Measurements from ENCODE around the gene NCK2. TPM values are rescaled to one million over a fixed set of nuclear protein-coding genes. Genes with fewer than 3 reads are reported as not detected.

NCK2 gene
- polyA plus RNA-seq, 2 of the 4 experiments (the other 2 are of a cell fraction) = 17.1 to 17.8 TPM

GRCh38 chr2:105733875-105734274 lies 10.8 kb upstream of the NCK2 start:
- H3K9me3 ChIP-seq = 0 out of 3 replicates have a peak, but pooled peaks cover 3% of the 10 kb centered on the region
- ATAC-seq (no peak), DNase-seq (ENCODE audit: low read depth in 1 of 2, low spot score in 1 of 2) (no peak), FAIRE-seq (no peak)
- H3K4me3 ChIP-seq = no peak overlapping the region
- TF ChIP-seq SMC3 (IDR thresholded peaks at IDR 0.05) (no peak), CEBPB (IDR thresholded peaks at IDR 0.05) (no peak), ELK1 (IDR thresholded peaks at IDR 0.05; ENCODE audit: low read depth, low read length) (no peak), ESRRA (IDR thresholded peaks at IDR 0.05; ENCODE audit: borderline replicate concordance, low read length) (no peak), CTCF (IDR thresholded peaks at IDR 0.05) (no peak), ATOH8 (CRISPR knock-in tag; IDR thresholded peaks at IDR 0.05; ENCODE audit: low read depth) (no peak), FOXS1 (CRISPR knock-in tag; IDR thresholded peaks at IDR 0.05) (no peak), POLR2A (IDR thresholded peaks at IDR 0.05; ENCODE audit: low read length) (no peak), JUN (IDR thresholded peaks at IDR 0.05) (no peak), CBX2 (IDR thresholded peaks at IDR 0.05; ENCODE audit: borderline replicate concordance, low read depth) (no peak), BCL3 (IDR thresholded peaks at IDR 0.05) (no peak), HMGXB4 (CRISPR knock-in tag; IDR thresholded peaks at IDR 0.05; ENCODE audit: borderline replicate concordance) (no peak), PHF8 (IDR thresholded peaks at IDR 0.05; ENCODE audit: borderline replicate concordance, low read depth) (no peak), HES2 (IDR thresholded peaks at IDR 0.05) (no peak), EHMT2 (IDR thresholded peaks at IDR 0.05; ENCODE audit: low read depth) (no peak), MAFK (IDR thresholded peaks at IDR 0.05; ENCODE audit: partially characterized antibody) (no peak), ZSCAN20 (CRISPR knock-in tag; IDR thresholded peaks at IDR 0.05) (no peak), USF2 (IDR thresholded peaks at IDR 0.05) (no peak)
- no peaks in the 10 kb centered on the region for H3K4me1 ChIP-seq
- CTCF ChIA-PET = no interaction called here
- H3K27ac ChIP-seq = no peak overlapping the region
- WGBS (ENCODE audit: missing lambda C conversion rate) = 7% methylated on average over 3 of the region's 5 CpGs
- POLR2A ChIA-PET = no interaction called here
- H3K4me2 ChIP-seq = no peak overlapping the region

Data from A549 (cell line).